Gastrocnemius medialis (tissue), 4 donors: ENCODE measurements around the gene PRIMPOL. TPM values are rescaled to one million over a fixed set of nuclear protein-coding genes. Genes with fewer than 3 reads are reported as not detected.

Experiments used
- ATAC-seq, 2 donors: fragments of 150-250 bp; one replicate each; pipeline ENCODE4 v1.9.1; 2016
- DNase-seq, 2 donors: peaks; one replicate each; pipeline ENCODE4 v3.0.0-alpha.2; 2019
- H3K27ac ChIP-seq, 4 donors: fragments of 200-600 bp; sonication (generic); 1 replicate in 1 of 4; 2 replicates in 3 of 4; pipeline ENCODE4 v1.5.1; 2016 to 2018; ENCODE audit warnings: mild to moderate bottlenecking in 2 of 4, moderate library complexity in 1 of 4
- H3K27me3 ChIP-seq, 3 donors: fragments of 200-600 bp; sonication (generic) in 2 of 3; 1 replicate in 1 of 3; 2 replicates in 2 of 3; pipeline versions ENCODE4 v1.5.1 to v1.6.0; 2016 to 2019; ENCODE audit warnings: mild to moderate bottlenecking in 1 of 3, moderate library complexity in 1 of 3
- H3K36me3 ChIP-seq, 2 donors: fragments of 200-600 bp; sonication (generic) in 1 of 2; one replicate each; pipeline ENCODE4 v1.5.1; 2017 to 2018
- H3K4me1 ChIP-seq, 2 donors: fragments of 200-600 bp; sonication (generic) in 1 of 2; one replicate each; pipeline ENCODE4 v1.5.1; 2016 to 2017; ENCODE audit warnings: mild to moderate bottlenecking in 2 of 2
- H3K4me3 ChIP-seq, 4 donors: fragments of 200-600 bp; sonication (generic) in 3 of 4; 1 replicate in 1 of 4; 2 replicates in 3 of 4; pipeline ENCODE4 v1.5.1; 2016 to 2019; ENCODE audit warnings: mild to moderate bottlenecking in 2 of 4
- H3K9me3 ChIP-seq, 3 donors: fragments of 200-600 bp; sonication (generic) in 2 of 3; 1 replicate in 1 of 3; 2 replicates in 2 of 3; pipeline ENCODE4 v1.5.1; 2016 to 2019
- POLR2A ChIP-seq, 2 donors: fragments of 450-650 bp; IDR thresholded peaks; one replicate each; pipeline ENCODE4 v1.6.1; 2017; ENCODE audit warnings: antibody characterized with exemption in 2 of 2, mild to moderate bottlenecking in 2 of 2, moderate library complexity in 2 of 2
- in situ Hi-C, 4 donors: fragments of 200-750 bp; cut with MboI; loops; one replicate each; pipeline versions ENCODE4 v1.15.0 to v1.8.0; 2017; ENCODE audit warnings: low sequenced_read_pairs in 4 of 4
- intact Hi-C: fragments of 100-400 bp; cut with DNase I; formaldehyde crosslinking; loops from one replicate; pipeline ENCODE4 v1.15.1; 2023; ENCODE audit warnings: low total_unique reads
- total RNA-seq, 4 donors: library from RNA; depleted of rRNA; stranded (reverse); fragments of >200 nt; gene quantifications; one replicate each; pipeline versions ENCODE4 v1.1.0 to v1.2.3, GENCODE V29; 2016
- TF ChIP-seq, protein P1 (sequence below), 5 experiments: fragments of 450-650 bp in 3 of 5; fragments of 200-600 bp in 2 of 5; sonication (generic) in 2 of 5; IDR thresholded peaks in 4 of 5; conservative IDR thresholded peaks in 1 of 5; 1 replicate in 4 of 5; 2 replicates in 1 of 5; pipeline ENCODE4 v1.5.1; 2016 to 2019; ENCODE audit warnings: antibody characterized with exemption in 5 of 5, mild to moderate bottlenecking in 3 of 5, moderate library complexity in 3 of 5

Gene PRIMPOL
- total RNA-seq, 4 donors from 2014 or later = 5.9 to 11.1 (median 10.7) TPM

GRCh38 chr4:184719407-184719806 lies 69.9 kb downstream of the PRIMPOL start:
- no peaks in the 10 kb centered on the region for H3K36me3 ChIP-seq
- H3K27ac ChIP-seq = no peak overlapping the region
- H3K4me1 ChIP-seq = no peaks in the 10 kb centered on the region
- no peaks in the 10 kb centered on the region for H3K27me3 ChIP-seq
- TF ChIP-seq, protein P1, sequence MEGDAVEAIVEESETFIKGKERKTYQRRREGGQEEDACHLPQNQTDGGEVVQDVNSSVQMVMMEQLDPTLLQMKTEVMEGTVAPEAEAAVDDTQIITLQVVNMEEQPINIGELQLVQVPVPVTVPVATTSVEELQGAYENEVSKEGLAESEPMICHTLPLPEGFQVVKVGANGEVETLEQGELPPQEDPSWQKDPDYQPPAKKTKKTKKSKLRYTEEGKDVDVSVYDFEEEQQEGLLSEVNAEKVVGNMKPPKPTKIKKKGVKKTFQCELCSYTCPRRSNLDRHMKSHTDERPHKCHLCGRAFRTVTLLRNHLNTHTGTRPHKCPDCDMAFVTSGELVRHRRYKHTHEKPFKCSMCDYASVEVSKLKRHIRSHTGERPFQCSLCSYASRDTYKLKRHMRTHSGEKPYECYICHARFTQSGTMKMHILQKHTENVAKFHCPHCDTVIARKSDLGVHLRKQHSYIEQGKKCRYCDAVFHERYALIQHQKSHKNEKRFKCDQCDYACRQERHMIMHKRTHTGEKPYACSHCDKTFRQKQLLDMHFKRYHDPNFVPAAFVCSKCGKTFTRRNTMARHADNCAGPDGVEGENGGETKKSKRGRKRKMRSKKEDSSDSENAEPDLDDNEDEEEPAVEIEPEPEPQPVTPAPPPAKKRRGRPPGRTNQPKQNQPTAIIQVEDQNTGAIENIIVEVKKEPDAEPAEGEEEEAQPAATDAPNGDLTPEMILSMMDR (IDR thresholded peaks at IDR 0.05 in 4 of 5, conservative IDR thresholded peaks at IDR 0.05 in 1 of 5) = no peak
- TF ChIP-seq POLR2A (IDR thresholded peaks at IDR 0.05) = no peak
- in situ Hi-C loops = no loop called here
- H3K9me3 ChIP-seq = peaks cover 0 to 5% (median 0%) of the 10 kb centered on the region in 3 donors
- H3K4me3 ChIP-seq = no peak overlapping the region
- DNase-seq (no peak), ATAC-seq (no peak)
- intact Hi-C loops = no loop called here

DNA sequence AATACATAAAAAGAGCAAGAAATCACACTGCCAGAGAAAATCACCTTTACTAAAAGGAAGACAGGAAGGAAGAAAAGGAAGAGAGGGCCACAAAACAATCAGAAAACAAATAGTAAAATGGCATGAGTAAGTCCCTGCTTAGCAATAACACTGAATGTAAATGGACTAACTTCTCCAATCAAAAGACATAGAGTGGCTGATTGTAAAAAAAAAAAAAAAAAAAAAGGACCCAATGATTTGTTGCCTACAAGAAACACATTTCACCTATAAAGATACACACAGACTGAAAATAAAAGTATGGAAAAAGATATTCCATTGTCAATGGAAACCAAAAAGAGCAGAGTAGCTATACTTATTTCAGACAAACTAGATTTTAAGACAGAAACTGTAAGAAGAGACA lies 71.7 kb downstream of the PRIMPOL start:
- ATAC-seq (no peak), DNase-seq (no peak)
- no peak overlapping the region for H3K27ac ChIP-seq
- no peaks in the 10 kb centered on the region for H3K4me1 ChIP-seq
- H3K36me3 ChIP-seq = no peaks in the 10 kb centered on the region
- H3K4me3 ChIP-seq = no peak overlapping the region
- intact Hi-C loops = no loop called here
- peaks cover 0 to 5% (median 0%) of the 10 kb centered on the region in 3 donors for H3K9me3 ChIP-seq
- in situ Hi-C loops = no loop called here
- TF ChIP-seq POLR2A (IDR thresholded peaks at IDR 0.05) = no peak
- TF ChIP-seq, protein P1 (IDR thresholded peaks at IDR 0.05 in 4 of 5, conservative IDR thresholded peaks at IDR 0.05 in 1 of 5) = no peak
- H3K27me3 ChIP-seq = no peaks in the 10 kb centered on the region

DNA sequence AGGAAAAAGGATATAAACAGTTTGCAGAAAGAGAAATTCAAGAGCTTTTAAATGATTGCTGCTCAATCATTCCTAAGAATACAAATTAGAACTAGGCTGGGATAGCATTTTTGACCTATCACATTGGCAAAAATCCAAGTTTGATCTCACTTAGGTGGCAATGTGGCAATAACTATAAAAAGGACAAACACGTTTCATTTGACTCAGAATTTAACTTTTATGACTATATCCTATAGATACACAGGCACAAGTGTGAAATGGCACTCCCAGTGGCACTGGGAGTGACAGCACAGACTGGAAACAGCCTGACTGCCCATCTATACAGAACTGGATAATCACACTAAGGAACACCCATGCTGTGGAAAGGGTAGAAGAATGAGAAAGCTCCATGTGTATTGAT lies 73.3 kb downstream of the PRIMPOL start:
- H3K4me3 ChIP-seq = no peak overlapping the region
- in situ Hi-C loops (no loop called here), intact Hi-C loops (no loop called here)
- H3K27ac ChIP-seq = no peak overlapping the region
- H3K9me3 ChIP-seq = peaks cover 0 to 5% (median 0%) of the 10 kb centered on the region in 3 donors
- no peaks in the 10 kb centered on the region for H3K36me3 ChIP-seq
- DNase-seq (no peak), ATAC-seq (no peak)
- H3K27me3 ChIP-seq = no peaks in the 10 kb centered on the region
- no peak for TF ChIP-seq POLR2A (IDR thresholded peaks at IDR 0.05)
- TF ChIP-seq, protein P1 (IDR thresholded peaks at IDR 0.05 in 4 of 5, conservative IDR thresholded peaks at IDR 0.05 in 1 of 5) = no peak
- H3K4me1 ChIP-seq = no peaks in the 10 kb centered on the region

DNA sequence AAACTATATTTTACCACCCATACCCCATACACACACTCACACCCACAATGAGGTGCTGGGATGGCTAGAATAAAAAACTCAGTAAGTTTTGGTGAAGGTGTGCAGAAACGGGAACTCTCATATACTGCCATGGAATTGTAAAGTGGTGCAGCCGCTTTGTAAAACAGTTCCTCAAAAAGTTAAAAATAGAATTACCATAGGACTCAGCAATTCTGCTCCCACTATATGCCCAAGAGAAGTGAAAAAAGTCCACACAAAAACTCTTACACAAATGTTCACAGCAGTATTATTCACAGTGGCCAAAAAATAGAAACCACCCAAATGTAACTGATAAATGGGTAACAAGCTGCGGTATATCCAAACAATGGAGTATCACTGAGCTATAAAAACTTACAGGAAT lies 77.9 kb downstream of the PRIMPOL start:
- H3K27me3 ChIP-seq = no peaks in the 10 kb centered on the region
- H3K9me3 ChIP-seq = no peaks in the 10 kb centered on the region
- H3K4me1 ChIP-seq = no peaks in the 10 kb centered on the region
- TF ChIP-seq, protein P1 (IDR thresholded peaks at IDR 0.05 in 4 of 5, conservative IDR thresholded peaks at IDR 0.05 in 1 of 5) = no peak
- TF ChIP-seq POLR2A (IDR thresholded peaks at IDR 0.05) = no peak
- H3K4me3 ChIP-seq = no peak overlapping the region
- intact Hi-C loops (no loop called here), in situ Hi-C loops (loop anchor here in 3 of 4 donors (25.0 kb wide), 1 partner anchor 260 kb away; no protein-coding TSS in a partner anchor)
- DNase-seq = no peak
- H3K27ac ChIP-seq = no peak overlapping the region
- ATAC-seq = no peak
- no peaks in the 10 kb centered on the region for H3K36me3 ChIP-seq

- ATAC-seq = no peak
- TF ChIP-seq, protein P1 (IDR thresholded peaks at IDR 0.05 in 4 of 5, conservative IDR thresholded peaks at IDR 0.05 in 1 of 5) = no peak
- no peak for TF ChIP-seq POLR2A (IDR thresholded peaks at IDR 0.05)
- H3K9me3 ChIP-seq = no peaks in the 10 kb centered on the region
- peaks cover 6 to 7% of the 10 kb centered on the region in 2 donors for H3K4me1 ChIP-seq
- H3K4me3 ChIP-seq = no peak overlapping the region
- intact Hi-C loops = no loop called here
- no peaks in the 10 kb centered on the region for H3K36me3 ChIP-seq
- no peak for DNase-seq
- no peak overlapping the region for H3K27ac ChIP-seq
- H3K27me3 ChIP-seq = no peaks in the 10 kb centered on the region
- in situ Hi-C loops = loop anchor here in 3 of 4 donors (25.0 kb wide), 1 partner anchor 258 kb away; no protein-coding TSS in a partner anchor
Measured at GRCh38 chr4:184728858-184729257, 79.3 kb downstream of the PRIMPOL start.
